ENCODE measurements around the gene IHH.

- TF ChIP-seq REST (IDR thresholded peaks at IDR 0.05; ENCODE audit: insufficient read depth in 1 of 2, low read depth in 2 of 2, low read length in 2 of 2), result no peak
- no peak for TF ChIP-seq POLR2AphosphoS5 (IDR thresholded peaks at IDR 0.05; ENCODE audit: low read depth, low read length)
Measured at GRCh38 chr2:219031005-219031738, 29.5 kb downstream of the IHH start.

All from PFSK-1 (cell line).